HG03097 (cell line): Measurements from ENCODE around the gene KDM3B.
A peak's percentile ranks its signal among the peaks of the same experiment; 100 is the strongest.
"Not testable (repeated sequence)": the region's sequence is repeated elsewhere in the genome, so short reads cannot be mapped to it uniquely, and the experiment has no call there.

Experiments
- ATAC-seq: cut with Tn5 transposase; IDR thresholded peaks from one replicate; pipeline ENCODE4 v1.9.1; 2021; ENCODE audit not compliant: unreplicated experiment, low FRiP score

KDM3B gene

DNA sequence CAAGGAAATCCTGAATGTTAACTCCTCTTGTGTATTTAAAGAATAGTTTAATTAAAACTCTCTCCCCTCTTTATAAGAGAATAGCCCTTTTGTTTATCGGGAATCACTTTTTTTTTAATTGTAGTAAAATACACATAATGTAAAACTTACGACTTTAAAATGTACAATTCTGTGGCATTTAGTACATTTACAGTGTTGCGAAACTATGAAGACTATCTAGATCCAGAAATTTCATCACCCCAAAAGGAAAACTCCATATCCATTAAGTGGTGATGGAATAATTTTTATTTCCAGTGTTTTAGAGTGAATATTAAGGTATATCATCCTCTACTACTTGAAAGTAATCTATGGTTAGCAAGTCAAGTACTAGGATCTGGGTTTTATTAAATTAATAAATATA, 36.8 kb downstream of the KDM3B start:
- no peak for ATAC-seq

DNA sequence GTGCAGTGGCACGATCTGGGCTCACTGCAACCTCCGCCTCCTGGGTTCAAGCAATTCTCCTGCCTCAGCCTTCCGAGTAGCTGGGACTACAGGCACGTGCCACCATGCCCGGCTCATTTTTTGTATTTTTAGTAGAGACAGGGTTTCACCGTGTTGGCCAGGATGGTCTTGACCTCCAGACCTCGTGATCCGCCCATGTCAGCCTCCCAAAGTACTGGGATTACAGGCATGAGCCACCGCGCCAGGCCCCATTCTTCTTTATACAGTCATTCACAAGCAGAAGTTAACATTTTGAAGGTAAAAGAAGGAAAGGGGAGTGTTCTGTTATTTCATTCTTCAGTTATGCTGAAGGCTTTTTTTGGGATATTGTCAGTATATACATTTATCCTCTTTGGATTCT, 37.4 kb downstream of the KDM3B start:
- ATAC-seq = not testable (repeated sequence)

DNA sequence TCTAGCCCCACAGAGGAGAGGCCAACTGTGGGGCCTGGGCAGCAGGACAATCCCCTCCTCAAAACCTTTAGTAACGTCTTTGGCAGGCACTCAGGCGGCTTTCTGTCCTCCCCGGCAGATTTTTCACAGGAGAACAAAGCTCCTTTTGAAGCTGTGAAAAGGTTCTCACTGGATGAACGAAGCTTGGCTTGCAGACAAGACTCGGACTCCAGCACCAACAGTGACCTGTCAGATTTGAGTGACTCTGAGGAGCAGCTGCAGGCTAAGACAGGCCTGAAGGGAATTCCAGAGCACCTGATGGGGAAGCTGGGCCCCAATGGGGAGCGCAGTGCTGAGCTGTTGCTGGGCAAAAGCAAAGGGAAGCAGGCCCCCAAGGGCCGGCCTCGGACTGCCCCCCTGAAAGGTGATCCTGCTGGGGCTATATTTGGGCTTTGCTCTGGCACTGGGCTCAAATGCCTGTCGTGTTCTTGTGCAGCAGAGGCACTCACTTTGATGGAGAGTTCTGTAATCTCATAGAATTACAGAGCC, 39.4 kb downstream of the KDM3B start:
- no peak for ATAC-seq

DNA sequence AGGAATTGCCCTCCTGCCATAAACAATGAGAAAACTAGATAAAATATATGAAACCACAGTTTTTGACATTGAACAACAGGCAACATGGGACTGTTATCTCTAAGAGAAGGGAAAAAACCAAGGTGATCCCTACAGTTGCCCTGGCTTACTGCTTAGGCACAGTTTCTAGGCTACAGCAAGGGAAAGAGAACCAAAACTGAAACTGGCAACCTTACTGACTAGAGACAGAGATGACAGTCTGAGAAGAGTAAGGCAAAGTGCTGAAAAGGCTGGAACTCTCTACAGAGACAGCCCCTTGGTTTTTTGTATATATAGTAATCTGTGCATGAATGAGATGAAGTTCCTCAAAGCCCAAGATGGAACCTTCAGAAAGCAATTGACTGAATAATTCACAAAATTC, 50.2 kb downstream of the KDM3B start:
- no peak for ATAC-seq

DNA sequence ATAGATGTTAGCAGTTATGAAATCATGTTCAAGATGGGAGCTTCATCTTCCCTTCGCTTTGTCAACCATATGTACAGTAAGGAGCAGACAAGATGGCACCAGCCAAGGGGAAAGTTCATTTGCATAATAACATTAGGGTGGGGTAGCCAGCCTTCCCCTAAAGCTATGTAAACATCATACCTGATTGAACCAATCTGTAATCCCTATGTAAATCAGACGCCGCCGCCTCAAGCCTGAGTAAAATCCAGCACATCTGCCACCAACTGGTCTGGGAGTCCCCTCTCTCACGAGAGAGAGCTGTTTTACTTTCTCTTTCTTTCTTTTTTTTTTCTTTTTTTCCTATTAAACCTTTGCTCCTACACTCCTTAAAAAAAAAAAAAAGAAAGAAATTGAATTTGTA, 55.5 kb downstream of the KDM3B start:
- peak; percentile 72 for ATAC-seq

DNA sequence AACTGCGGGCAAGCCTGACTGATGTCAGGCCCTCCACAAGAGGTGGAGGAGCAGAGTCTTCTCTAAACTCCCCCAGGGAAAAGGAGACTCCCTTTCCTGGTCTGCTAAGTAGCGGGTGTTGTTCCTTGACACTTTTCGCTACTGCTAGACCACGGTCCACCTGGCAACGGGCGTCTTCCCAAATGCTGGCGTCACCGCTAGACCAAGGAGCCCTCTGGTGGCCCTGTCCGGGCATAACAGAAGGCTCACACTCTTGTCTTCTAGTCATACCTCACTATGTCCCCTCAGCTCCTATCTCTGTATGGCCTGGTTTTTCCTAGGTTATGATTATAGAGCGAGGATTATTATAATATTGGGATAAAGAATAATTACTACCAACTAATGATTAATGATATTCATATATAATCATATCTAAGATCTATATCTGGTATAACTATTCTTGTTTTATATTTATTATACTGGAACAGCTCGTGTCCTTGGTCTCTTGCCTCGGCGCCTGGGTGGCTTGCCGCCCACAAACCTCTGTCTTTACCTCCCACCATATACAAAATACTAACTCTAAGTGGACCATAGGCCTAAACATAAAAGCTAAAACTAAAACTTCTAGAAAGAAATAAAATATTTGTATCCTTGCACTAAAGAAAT, 58.6 kb downstream of the KDM3B start:
- ATAC-seq = not testable (repeated sequence)

DNA sequence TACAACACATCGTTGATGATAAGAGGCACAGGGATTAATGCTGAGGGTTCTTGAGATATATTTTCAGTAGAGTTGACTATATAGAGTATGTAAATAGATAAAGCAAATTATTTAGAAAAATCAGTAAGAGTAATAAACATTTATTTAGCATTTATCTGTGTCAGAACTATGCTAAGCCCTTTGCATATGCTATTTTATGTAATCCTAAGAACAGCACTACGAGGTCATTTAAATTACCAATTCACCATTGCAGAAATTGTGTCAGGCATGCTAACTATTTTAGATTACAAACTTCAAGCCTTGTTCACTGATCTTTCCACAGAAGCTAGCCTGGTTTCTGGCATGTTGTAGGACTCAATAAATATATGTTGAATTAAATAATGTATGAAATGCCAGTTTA, 66.0 kb downstream of the KDM3B start:
- no peak for ATAC-seq

DNA sequence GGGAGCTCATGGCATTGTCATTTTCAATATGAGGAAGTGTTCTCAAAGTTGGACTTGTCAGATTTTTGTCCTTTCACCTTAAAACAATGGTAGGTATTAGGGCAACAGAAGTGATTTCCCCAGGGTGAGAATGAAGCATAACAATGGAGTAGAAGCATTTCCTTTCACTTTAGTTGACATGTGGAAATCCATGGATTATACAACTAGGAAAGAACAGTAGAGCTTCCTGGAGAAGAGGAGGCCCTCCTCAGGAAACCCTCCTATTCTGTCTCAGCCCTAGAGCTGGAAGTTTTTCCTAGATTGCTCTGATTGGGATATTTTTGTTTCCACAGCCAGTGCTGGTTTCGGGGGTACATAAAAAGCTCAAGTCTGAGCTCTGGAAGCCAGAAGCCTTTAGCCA, 72.6 kb downstream of the KDM3B start:
- ATAC-seq = no peak

DNA sequence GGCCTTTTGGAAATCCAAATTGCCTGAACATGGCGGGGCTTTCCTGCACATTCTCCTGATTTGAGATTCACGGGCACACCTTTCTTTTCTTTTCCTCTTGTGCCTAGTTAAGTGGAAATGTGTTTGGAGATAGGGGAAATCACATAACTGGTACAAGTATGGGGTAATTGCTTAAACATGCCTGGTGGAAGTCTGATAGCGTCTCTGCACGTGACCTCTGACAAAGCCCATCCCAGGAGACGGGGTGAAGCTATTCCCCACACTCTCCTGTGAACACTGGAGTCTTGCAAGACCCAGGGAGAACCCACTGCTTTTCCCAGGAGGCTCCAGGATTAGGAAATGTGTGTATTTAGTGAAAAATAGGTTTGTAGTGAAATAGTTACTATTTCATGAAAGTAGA, 83.5 kb downstream of the KDM3B start:
- no peak for ATAC-seq

DNA sequence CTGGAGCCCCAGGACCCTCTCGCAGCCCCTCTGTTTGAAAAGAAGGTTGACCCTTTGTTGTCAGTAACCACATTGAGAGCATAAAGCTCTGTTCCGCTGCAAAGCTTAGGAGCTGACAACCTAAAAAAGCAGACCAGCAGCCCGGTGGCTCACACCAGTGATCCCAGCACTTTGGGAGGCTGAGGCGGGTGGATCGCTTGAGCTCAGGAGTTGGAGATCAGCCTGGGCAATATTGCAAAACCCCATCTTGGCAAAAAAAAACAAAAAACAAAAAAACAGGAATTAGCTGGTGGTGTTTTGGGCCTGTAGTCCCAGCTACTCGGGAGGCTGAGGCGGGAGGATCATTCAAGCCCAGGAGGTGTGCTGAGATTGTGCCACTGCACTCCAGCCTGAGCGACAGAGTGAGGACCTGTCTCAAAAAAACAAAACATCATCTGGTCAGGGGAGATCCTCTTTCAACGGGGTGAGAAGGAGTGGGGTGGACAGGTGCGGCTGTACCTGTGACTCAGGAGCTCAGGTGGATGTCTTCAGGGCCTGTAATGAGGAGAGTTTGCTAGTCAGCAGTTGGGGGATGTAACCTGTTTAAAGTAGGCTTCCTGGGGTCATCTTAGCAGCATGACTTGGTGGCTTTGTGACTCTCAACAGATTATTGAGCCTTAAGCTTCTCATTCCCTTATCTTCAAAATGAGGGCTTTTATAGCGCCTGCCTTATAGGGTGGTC, 85.7 kb downstream of the KDM3B start:
- no peak for ATAC-seq

DNA sequence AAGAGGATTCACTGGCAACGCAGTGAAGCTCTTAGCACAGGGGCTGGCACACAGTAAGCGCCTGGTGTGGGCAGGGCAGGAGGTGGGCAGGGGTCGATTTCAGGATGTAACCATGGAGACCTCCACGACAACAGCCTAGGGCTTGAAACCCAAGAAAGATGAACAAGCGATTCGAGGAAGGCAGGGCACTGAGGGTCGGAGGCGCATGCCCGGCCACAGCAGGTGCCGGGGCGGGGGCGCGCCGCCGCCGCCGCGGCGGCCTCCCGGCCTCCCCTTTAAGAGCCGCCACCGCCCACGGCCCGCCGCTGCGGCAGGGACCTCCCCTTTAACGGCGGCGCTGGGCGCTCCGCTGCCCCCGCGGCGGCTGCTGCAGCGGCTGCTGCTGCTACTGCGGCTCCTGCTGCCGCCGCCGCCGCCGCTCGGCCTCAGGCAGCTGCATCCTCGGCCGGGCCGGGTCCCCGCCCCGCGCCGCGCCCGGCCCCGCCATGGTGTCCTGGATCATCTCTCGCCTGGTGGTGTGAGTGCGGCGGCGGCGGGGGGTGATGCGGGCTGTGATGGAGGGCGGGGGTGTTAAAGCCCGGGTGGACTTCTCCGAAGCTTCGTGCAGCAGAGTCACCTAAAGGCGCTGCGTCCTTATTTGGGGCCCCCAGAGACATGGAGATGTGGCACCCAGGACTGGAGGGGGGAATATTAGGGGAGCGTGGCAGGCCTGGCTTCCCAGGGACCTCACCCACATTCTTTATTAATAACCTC, 86.4 kb downstream of the KDM3B start, which contains the start of gene REEP2:
REEP2 (plus strand) TSS at position 334 of the 753 bp plus-strand sequence; CDS start at position 486, 152 bp downstream.
- no peak for ATAC-seq

DNA sequence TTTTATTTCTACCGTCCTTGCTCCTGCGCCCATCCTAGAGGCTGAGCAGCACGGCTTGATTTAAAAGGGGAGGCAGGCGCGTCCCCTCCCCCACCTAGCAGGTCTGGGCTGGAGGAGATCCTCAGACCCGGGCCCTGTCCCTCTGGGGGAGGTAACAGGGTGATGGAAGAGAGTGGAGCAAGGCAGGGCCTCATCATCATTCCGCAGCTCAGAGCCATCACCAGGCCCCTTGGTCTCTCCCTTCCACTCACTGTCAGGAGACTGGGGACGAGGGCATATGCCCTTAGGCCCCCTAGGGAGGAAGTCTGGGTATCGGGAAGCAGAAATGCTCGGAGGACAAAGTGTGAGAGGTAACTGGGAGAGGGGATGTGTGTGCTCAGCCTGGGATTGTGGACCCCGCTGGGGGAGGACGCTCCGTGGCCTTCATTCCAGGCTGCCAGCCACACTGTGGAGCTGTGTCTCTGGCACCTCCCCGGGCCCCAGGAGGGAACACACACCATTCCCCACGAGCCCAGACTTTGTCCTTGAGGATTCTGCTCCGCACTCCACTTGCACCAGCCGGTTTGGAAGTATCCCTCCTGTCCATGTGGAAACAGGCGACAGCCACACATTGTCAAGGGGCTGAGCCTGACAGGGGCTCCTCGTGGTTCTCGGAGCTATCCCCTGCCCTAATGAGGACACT, 87.1 kb downstream of the KDM3B start:
- no peak for ATAC-seq

DNA sequence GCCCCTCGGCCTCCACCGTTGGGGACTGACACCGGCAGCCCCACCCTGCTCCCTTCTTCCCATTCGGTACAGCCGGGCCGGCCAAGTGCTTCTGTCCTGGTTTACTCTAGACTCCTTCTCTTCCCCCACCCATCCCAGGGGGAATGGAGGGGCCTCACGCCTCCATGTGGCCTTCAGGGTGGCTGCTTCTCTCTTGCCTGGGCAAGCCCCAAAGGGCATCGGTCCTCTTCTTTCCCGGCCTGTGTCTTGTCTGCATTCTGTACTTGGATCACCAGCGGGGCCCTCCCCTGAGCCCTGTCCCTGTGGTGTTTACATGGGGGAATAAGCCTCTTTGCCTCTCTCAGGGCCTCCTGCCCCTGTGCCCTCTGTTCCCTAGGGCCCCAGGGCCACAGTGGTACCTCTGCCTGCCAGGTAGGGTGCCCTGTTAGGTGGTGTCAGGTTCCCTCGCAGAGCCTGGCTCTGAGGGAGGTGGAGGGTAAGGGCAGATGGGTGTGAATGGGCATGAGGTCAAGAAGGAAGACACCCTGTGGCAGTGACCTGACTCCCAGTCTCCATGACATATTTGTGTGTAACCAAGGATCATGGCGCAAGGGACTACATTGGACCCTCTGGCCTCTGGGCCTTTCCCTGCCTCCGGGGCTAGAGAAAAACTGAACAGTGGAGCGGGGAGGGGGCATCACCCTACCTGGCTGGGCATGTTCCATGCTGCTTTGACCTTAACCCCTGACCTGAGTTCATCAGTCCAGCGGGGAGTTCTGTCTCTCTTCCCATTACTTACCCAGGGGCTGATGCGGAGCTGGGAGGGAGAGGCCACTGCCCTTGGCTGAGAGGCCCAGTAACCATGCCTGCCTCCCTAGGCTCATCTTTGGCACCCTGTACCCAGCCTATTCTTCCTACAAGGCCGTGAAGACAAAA, 87.9 kb downstream of the KDM3B start:
- no peak for ATAC-seq

DNA sequence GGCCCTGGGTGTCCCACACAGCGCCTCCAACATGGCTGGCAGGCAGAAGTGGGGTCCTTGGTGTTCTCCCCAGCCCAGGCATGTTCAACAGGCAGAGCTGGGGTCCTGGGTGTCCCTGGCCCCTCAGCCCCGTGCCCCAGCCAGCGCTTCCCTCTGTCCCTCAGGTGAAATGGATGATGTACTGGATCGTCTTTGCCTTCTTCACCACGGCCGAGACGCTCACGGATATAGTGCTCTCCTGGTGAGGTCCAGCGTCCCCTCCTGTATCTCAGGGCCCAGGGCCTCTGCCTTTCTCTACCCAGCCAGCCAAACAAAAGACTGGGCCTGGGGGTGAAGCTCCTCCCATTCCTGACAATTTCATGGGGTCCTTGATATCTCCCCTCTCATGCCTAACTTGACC, 88.7 kb downstream of the KDM3B start:
- no peak for ATAC-seq

DNA sequence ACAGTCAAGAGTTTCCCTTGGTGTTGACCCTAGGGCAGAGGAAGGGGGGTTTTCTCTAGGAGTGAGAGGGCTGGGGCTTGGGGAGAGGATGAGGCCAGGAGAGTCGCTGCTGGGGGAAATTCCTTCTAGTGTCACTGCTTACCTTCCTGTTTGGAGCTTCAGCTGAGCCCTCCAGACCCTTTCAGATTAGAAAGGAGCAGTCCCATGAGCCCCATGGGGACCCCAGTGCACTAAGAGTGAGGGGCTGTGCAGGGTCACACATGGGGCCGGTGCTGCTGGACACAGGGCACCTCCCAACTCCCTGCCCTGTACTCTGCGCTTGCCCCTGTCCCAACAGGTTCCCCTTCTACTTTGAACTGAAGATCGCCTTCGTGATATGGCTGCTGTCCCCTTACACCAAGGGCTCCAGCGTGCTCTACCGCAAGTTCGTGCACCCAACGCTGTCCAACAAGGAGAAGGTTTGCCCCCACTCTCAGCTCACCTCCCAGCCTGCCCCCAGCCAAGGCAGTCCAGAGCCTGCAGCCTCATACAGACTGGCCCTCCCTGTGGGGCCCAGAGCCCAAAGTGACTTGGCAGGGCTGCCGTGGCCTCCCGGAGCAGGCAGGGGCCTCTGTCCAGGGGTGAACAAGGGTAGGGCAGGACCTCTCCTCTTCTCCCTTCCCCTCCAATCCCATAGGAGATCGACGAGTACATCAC, 91.7 kb downstream of the KDM3B start:
- no peak for ATAC-seq

DNA sequence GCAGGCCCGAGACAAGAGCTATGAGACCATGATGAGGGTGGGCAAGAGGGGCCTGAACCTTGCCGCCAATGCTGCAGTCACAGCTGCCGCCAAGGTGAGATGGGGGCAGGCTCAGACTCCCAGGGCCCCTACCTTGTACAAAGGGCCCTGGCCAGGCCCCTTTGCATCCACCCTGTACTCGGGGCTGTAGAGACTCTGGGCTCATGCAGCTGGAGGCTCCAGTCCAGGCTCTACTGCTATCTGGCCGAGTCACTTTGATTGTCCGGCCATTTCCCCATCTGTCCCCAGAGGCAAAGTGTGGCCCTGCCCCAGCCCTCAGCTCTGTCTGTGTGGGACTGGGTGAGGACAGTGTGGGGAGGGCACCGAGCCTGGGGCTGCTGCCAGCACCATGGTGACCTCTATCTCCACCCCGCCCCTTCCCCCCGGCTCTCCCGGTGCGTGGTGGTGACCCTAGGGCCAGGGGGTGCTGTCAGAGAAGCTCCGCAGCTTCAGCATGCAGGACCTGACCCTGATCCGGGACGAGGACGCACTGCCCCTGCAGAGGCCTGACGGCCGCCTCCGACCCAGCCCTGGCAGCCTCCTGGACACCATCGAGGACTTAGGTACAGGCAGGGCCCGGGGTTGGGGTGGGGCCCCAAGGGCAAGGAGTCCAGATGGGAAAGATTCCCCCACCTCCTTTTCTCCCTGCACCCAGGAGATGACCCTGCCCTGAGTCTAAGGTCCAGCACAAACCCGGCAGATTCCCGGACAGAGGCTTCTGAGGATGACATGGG, 92.5 kb downstream of the KDM3B start:
- no peak for ATAC-seq

DNA sequence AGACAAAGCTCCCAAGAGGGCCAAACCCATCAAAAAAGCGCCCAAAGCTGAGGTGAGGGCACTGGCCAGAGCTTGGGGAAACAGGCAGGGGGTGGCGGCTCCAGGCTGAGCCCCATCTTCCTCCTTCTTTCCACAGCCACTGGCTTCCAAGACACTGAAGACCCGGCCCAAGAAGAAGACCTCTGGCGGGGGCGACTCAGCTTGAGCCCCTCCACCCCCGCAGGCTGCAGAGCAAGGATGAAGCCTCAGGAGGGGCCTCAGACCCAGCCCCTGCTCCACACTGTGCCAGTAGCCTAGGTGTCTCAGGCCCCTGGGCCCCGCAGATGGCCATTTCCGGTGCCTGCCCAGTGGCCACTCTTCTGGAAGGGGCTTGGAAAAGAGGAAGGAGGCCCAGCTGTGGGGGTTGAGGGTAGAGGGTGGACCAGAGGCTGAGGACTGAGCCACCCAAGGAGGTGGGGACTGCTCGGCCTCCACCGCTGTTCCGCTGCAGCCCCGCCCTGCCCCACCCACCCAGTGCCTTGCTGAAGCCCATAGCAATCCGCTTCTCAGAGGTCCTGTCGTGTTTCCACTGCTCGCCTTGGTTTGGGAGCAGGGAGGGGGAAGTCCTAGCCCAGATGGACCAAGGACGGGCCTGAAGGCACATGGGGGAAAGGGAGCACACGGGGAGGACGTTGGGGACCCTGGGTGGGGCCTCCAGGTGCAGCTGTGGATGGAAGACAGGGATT, 93.2 kb downstream of the KDM3B start:
- no peak for ATAC-seq

DNA sequence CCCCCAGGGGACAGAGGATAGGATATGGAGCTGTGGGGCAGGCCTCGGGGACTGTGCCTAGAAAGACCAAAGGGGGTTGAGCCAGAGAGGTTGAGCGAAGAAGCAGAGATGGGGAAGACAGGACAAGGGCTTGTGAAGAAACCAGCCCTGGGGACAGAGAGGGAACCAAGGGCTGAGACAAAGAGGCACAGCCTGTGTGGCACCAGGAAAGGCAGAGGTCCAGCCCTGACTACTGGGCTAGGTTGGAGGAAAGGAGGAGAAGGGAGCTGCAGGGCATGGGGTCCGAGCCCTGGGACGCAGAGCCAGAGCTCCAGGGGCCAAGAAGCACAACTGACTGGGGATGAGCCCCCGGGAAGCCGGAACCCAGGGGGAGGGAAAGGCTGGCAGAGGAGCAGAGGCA, 95.6 kb downstream of the KDM3B start:
- no peak for ATAC-seq
